IPS DF 6.9 (cell line): ENCODE results near the gene MACROD2.

Experiments
- DNase-seq: peaks from one replicate; pipeline ENCODE4 v3.0.0-alpha.2; 2013; ENCODE audit warnings: low read depth, low spot score
- H3K27ac ChIP-seq: one replicate; pipeline ENCODE4 v1.5.1; 2013; ENCODE audit warnings: low read length, control low read depth
- H3K27me3 ChIP-seq: 2 replicates; pipeline ENCODE4 v1.6.1; 2013; ENCODE audit warnings: mild to moderate bottlenecking, low read length; ENCODE audit not compliant: control insufficient read depth, insufficient read depth
- H3K36me3 ChIP-seq: 2 replicates; pipeline ENCODE4 v1.6.1; 2013; ENCODE audit warnings: low read length; ENCODE audit not compliant: control insufficient read depth, insufficient read depth
- H3K4me1 ChIP-seq: 2 replicates; pipeline ENCODE4 v1.6.1; 2013; ENCODE audit warnings: low read length; ENCODE audit not compliant: control insufficient read depth, insufficient read depth
- H3K4me3 ChIP-seq: 2 replicates; pipeline ENCODE4 v1.5.1; 2013; ENCODE audit warnings: mild to moderate bottlenecking, low read length
- H3K9me3 ChIP-seq: 2 replicates; pipeline ENCODE4 v1.6.1; 2013; ENCODE audit warnings: low read length, inconsistent platforms; ENCODE audit not compliant: control insufficient read depth, insufficient read depth
- WGBS: extraction: QIAGEN DNeasy Blood & Tissue Kit; methylation state at CpG from one replicate; pipeline ENCODE4 v1.1.7; 2013; ENCODE audit warnings: mixed read lengths, missing lambda C conversion rate; ENCODE audit not compliant: insufficient read length, insufficient coverage; 5-methylcytosine and 5-hydroxymethylcytosine counted together

Gene MACROD2

GRCh38 chr20:14178528-14178927 is 183.2 kb downstream of the MACROD2 start:
- H3K9me3 ChIP-seq = no peaks in the 10 kb centered on the region
- H3K4me1 ChIP-seq = no peaks in the 10 kb centered on the region
- no peak for DNase-seq
- no peak overlapping the region for H3K4me3 ChIP-seq
- H3K27ac ChIP-seq = no peak overlapping the region
- WGBS = no CpG with 5 or more reads among the region's 4 CpGs
- no peaks in the 10 kb centered on the region for H3K36me3 ChIP-seq
- H3K27me3 ChIP-seq = no peaks in the 10 kb centered on the region

DNA sequence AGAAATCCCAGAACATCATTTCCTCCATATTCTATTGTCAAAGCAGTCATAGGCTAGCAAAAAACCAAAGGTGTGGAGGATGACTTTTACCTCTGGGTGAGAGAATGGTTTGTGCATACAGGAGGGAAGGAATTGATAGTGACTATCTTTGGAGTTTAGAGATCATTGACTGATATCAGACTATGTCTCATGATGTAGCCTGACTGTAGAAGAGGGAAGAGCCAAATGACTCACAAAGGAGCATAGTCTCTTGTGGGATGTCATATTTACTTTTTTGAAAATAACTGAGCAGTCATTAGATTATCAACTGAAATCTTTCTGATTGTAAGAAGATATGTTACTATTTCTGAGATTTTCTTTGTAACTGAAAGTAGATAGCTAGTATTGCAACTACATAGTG is 183.6 kb downstream of the MACROD2 start:
- H3K4me3 ChIP-seq = no peak overlapping the region
- no peaks in the 10 kb centered on the region for H3K9me3 ChIP-seq
- DNase-seq = no peak
- no peaks in the 10 kb centered on the region for H3K36me3 ChIP-seq
- no peaks in the 10 kb centered on the region for H3K4me1 ChIP-seq
- no peak overlapping the region for H3K27ac ChIP-seq
- H3K27me3 ChIP-seq = no peaks in the 10 kb centered on the region

DNA sequence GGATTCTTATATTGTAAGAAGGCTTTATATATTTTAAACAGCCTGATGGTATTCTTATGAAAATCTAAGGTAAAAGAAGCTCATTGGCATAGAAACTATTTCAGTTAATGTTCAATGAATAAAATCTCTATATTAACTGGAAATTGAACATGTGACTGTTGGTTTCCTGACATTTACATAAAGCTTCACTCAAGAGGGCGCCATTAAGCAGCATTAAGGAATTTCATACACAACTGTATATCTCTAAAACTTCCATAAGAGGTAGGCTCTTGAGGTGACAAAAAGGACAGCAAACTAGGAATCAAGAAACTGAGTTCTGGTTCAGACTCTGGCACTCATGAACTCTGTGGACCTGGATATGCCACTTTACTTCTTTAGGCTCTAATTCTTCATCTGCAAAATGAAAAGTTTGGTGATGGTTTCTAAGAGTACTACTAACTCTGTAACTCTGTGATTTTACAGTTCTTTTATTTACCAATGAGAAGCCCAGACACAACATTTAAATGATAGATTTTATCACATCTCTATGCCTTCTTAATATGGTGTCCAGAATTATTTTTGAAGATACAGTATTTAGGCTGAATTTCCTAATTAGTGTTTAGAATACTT is 194.6 kb downstream of the MACROD2 start:
- no CpG with 5 or more reads among the region's 1 CpG for WGBS
- no peak for DNase-seq

DNA sequence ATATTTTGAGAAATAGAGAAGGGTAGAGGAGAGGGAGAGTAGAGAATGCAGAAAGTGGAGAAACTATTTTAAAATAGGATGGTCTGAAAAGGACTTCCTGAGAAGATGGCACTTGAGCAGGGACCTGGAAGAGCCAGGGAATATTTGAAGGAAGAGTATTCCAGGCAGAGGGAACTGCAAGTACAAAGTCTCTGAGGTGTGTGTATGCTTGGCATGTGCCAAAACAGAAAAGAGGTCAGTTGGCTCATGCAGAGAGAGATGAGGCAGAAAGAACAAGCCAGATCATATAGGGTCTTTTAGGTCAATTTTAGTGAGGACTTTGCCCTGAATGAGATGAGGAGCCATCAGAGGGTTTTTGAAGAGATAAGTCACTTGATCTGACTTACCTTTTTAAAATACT is 196.2 kb downstream of the MACROD2 start:
- no peak for DNase-seq
- no peaks in the 10 kb centered on the region for H3K36me3 ChIP-seq
- no peak overlapping the region for H3K4me3 ChIP-seq
- H3K9me3 ChIP-seq = no peaks in the 10 kb centered on the region
- no peak overlapping the region for H3K27ac ChIP-seq
- no peaks in the 10 kb centered on the region for H3K27me3 ChIP-seq
- H3K4me1 ChIP-seq = peaks cover 1% of the 10 kb centered on the region; the same call in 1 of the 2 replicates

More for the DNA sequence above, 194.6 kb downstream of the MACROD2 start:
- H3K4me1 ChIP-seq = peaks cover 1% of the 10 kb centered on the region; the same call in 1 of the 2 replicates
- no peaks in the 10 kb centered on the region for H3K36me3 ChIP-seq
- H3K27me3 ChIP-seq = no peaks in the 10 kb centered on the region
- H3K9me3 ChIP-seq = no peaks in the 10 kb centered on the region
- no peak overlapping the region for H3K27ac ChIP-seq
- H3K4me3 ChIP-seq = no peak overlapping the region

DNA sequence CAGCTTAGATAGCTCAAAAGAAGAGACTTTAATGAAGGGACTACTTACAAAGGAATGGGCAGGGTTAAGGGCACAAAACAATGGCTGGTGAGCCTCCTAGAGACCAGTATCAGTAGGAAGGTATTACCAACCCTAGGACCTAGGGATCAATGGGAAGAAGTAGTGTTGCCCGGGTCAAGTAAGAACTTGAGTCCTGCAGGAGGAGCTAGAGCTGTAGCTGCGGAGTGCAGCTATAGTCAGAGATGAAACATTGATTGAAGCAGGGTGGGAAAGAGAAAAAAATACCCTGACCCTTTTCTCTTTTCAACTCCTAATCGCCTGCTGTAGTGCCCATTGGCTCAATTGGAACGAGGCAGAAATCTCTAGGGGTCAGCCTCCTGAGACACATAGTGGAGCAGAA is 198.1 kb downstream of the MACROD2 start:
- no peak for DNase-seq
- WGBS = no CpG with 5 or more reads among the region's 4 CpGs
- H3K27ac ChIP-seq = no peak overlapping the region

GRCh38 chr20:14193885-14194284 is 198.6 kb downstream of the MACROD2 start:
- H3K4me1 ChIP-seq = peaks cover 1% of the 10 kb centered on the region; the same call in 1 of the 2 replicates
- DNase-seq = no peak
- H3K4me3 ChIP-seq = no peak overlapping the region
- H3K36me3 ChIP-seq = no peaks in the 10 kb centered on the region
- H3K27ac ChIP-seq = no peak overlapping the region
- H3K27me3 ChIP-seq = no peaks in the 10 kb centered on the region
- no peaks in the 10 kb centered on the region for H3K9me3 ChIP-seq
- WGBS = no CpG with 5 or more reads among the region's 2 CpGs

More for the DNA sequence above, 198.1 kb downstream of the MACROD2 start:
- Histone ChIP-seq H3K4me1 (peaks cover 1% of the 10 kb centered on the region; the same call in 1 of the 2 replicates), H3K27me3 (no peaks in the 10 kb centered on the region), H3K36me3 (no peaks in the 10 kb centered on the region), H3K9me3 (no peaks in the 10 kb centered on the region), H3K4me3 (no peak overlapping the region)

DNA sequence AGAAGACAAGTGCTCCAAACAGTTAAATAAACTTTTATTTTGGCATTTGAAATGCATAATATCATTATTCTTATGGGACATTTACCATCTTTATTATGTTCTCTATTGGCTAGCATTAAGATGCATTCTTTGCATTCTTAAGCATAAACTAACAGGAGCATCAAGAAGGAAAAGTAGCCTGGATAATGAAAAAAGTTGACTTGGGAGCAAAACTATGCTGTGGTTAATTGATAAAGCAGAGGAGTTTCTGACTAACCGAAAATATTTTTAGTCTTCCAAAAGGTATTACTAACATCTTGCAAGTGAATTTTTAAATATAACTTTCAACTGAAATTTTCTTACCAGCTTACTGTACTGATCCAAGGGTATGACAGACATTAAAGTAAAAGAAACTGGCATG is 201.8 kb downstream of the MACROD2 start:
- no CpG with 5 or more reads among the region's 1 CpG for WGBS
- Histone ChIP-seq H3K9me3 (no peaks in the 10 kb centered on the region), H3K27ac (no peak overlapping the region), H3K4me1 (peaks cover 1% of the 10 kb centered on the region; the same call in 1 of the 2 replicates), H3K36me3 (no peaks in the 10 kb centered on the region), H3K27me3 (no peaks in the 10 kb centered on the region), H3K4me3 (no peak overlapping the region)
- no peak for DNase-seq

GRCh38 chr20:14198416-14198815 is 203.1 kb downstream of the MACROD2 start:
- no peak for DNase-seq
- Histone ChIP-seq H3K36me3 (no peaks in the 10 kb centered on the region), H3K4me1 (peaks cover under 1% of the 10 kb centered on the region; the same call in 1 of the 2 replicates), H3K4me3 (no peak overlapping the region), H3K9me3 (no peaks in the 10 kb centered on the region), H3K27me3 (no peaks in the 10 kb centered on the region), H3K27ac (no peak overlapping the region)
- WGBS = no CpG with 5 or more reads among the region's 3 CpGs

- no peak for DNase-seq
- Histone ChIP-seq H3K4me3 (no peak overlapping the region), H3K4me1 (no peaks in the 10 kb centered on the region), H3K27ac (no peak overlapping the region), H3K27me3 (no peaks in the 10 kb centered on the region), H3K9me3 (no peaks in the 10 kb centered on the region), H3K36me3 (no peaks in the 10 kb centered on the region)
- no CpG with 5 or more reads among the region's 2 CpGs for WGBS
These were observed 203.8 kb downstream of the MACROD2 start for GRCh38 chr20:14199111-14199510.

- no peaks in the 10 kb centered on the region for H3K27me3 ChIP-seq
- H3K27ac ChIP-seq = no peak overlapping the region
- no peaks in the 10 kb centered on the region for H3K36me3 ChIP-seq
- H3K4me1 ChIP-seq = no peaks in the 10 kb centered on the region
- no peak for DNase-seq
- no CpG with 5 or more reads among the region's 2 CpGs for WGBS
- no peak overlapping the region for H3K4me3 ChIP-seq
- H3K9me3 ChIP-seq = no peaks in the 10 kb centered on the region
These were observed 208.3 kb downstream of the MACROD2 start for GRCh38 chr20:14203657-14204056.

GRCh38 chr20:14207591-14207990 is 212.3 kb downstream of the MACROD2 start:
- Histone ChIP-seq H3K4me1 (no peaks in the 10 kb centered on the region), H3K4me3 (no peak overlapping the region), H3K27ac (no peak overlapping the region), H3K36me3 (no peaks in the 10 kb centered on the region), H3K9me3 (no peaks in the 10 kb centered on the region), H3K27me3 (no peaks in the 10 kb centered on the region)
- no peak for DNase-seq
- no CpG with 5 or more reads among the region's 4 CpGs for WGBS
